DMS114 treated with DMSO at 0.1 percent for 48 hours (cell line): ENCODE data around the gene ARL14.

Experiments
- DNase-seq: peaks from one replicate; lab custom pipeline; 2025; ENCODE audit not compliant: unreplicated experiment; lab: John Stamatoyannopoulos, UW

ARL14 gene

DNA sequence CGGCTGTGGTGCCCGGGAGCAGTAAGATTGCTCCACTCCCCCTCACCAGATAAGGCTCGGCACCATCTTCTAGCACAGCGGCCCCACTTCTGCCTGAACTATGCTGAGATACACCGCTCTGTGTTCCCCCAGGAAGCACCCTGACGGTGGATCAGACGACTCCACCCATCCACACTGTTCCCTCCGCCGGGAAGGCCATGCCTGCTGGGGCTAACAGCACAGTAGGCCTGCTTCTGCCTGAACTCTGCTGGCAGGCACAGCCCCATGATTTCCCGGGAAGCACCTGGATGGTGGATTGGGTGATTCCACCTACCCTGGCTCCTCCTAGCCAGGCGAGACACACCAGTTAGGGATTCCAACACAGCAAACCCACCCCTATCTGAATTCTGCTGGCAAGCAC lies 42.8 kb downstream of the ARL14 start:
- DNase-seq: no peak

- DNase-seq: no peak
Measured at GRCh38 chr3:160720123-160720746, 43.3 kb downstream of the ARL14 start.

- DNase-seq: no peak
Measured at GRCh38 chr3:160722331-160722730, 45.4 kb downstream of the ARL14 start.

DNA sequence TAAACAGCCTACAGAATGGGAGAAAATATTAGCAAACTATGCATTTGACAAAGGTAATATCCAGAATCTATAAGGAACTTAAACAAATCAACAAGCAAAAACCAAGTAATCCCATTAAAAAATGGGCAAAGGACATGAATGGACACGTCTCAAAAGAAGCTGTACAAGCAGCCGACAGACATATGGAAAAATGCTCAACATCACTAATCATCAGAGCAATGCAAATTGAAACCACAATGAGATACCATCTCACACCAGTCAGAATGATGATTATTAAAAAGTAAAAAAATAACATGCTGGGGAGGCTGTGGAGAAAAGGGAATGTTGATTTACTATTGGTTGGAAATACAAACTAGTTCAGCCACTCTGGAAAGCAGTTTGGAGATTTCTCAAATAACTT lies 48.4 kb downstream of the ARL14 start:
- DNase-seq: no peak
